ENCODE results near the gene BCAS3. TPM values are rescaled to one million over a fixed set of nuclear protein-coding genes. Genes with fewer than 3 reads are reported as not detected.

The BCAS3 gene
- total RNA-seq, 1 experiment from 2014 or later, result 4.2 TPM

DNA sequence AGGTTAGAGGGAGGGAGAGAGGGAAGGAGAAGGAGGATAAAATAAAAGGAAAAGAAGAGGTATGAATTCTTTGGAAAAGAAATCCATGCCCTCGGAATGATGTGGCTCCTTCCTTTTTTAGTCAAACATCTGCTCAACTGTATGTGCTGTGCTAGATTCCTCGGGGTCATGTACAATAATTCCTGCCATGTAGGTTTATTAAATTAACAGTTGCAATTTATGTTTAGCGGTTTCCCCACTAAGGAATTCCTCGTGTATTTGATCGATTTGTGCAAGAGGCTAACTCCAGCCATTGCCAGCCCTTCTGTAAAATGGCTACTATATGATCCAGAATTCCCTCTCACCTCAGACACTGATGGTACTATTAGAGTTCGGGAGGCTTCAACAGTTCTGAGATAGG lies 639.0 kb downstream of the BCAS3 start:
- no peak for DNase-seq (ENCODE audit: low read depth)

- DNase-seq (ENCODE audit: low read depth), result no peak
Measured at GRCh38 chr17:61317779-61318178, 640.1 kb downstream of the BCAS3 start.

DNA sequence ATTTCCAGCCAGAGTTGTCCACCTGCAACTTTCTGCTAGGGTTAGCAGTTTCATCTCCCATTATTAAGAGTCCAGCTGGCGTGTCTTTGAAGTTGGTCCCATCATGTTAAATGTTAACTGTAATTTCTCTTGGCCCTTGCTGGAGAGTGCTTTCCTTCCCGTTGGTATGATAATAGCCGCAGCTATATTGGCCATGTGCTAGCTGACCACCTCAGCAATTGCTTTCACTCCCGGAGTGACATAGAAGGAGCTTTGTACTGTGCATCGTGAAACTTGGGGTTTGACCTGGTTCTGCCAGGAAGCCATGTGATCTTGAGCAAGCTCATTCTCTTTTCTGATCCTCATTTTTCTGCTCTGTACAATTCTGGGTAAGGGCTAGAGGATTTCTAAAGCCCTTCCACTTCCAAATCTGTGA lies 641.0 kb downstream of the BCAS3 start:
- DNase-seq (ENCODE audit: low read depth), result no peak

DNA sequence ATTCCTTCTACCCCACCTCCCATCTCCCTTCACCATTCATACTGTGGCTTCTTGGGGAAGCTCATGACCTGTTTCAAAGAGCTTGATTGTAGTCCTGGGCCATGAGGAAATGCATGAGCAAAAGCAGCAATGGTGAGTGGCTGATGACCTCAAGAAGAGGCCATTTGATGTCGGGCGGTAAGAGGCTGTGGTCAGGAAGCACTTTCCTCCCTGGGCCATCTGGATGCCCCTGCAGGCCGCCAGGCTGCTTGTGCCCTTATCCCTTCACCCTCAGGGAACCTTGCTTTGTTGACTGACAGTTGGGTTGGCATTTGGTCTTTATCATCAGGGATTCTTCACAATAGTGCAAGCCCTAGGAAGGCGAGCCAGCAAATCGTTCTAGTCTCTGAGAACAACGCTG lies 643.7 kb downstream of the BCAS3 start:
- no peak for DNase-seq (ENCODE audit: low read depth)

- DNase-seq (ENCODE audit: low read depth), result no peak
Measured at GRCh38 chr17:61322325-61323002, 644.8 kb downstream of the BCAS3 start.

DNA sequence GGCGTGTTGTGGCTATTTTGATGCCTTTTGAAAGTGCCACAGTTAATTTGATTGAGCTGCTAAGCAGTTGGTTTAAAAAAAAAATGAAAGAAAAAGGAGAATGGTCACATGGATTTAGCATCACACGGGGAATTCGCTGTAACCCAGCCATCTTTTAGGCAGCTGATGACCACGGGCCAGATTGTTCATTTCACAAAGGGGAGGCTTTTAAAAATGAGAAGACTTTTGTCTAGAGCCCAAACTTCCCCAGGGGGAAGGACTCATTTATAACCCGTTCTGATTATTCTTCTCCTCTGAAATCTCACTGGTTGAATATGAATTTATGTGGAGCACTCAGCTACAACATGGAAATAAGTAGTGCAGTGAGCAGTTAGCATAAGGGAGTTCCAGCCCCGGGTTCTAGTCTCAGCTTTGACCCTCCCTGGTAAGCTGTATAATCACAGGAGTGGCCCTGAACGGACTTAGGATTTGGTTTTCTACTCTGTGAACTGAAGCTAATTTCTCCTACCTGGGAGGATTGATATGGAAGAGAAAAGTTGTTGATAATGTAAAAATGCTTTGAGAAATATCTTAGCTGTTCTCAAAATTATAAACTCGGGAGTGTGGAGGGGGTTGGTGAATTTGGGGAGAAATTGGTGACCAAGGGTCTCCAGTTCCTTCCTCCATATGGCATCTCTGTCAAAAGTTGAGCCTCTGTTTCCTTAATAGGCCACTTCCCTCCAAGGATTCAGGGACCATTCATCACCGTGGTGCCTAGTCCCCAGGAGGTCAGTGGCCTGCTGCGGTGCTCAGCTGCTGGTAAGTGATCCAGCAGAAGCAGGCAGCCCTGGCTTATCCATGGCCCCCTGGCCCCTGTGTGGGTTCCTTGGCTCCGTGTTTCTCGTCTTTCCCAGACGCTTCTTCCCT lies 645.6 kb downstream of the BCAS3 start:
- DNase-seq (ENCODE audit: low read depth), result no peak

DNA sequence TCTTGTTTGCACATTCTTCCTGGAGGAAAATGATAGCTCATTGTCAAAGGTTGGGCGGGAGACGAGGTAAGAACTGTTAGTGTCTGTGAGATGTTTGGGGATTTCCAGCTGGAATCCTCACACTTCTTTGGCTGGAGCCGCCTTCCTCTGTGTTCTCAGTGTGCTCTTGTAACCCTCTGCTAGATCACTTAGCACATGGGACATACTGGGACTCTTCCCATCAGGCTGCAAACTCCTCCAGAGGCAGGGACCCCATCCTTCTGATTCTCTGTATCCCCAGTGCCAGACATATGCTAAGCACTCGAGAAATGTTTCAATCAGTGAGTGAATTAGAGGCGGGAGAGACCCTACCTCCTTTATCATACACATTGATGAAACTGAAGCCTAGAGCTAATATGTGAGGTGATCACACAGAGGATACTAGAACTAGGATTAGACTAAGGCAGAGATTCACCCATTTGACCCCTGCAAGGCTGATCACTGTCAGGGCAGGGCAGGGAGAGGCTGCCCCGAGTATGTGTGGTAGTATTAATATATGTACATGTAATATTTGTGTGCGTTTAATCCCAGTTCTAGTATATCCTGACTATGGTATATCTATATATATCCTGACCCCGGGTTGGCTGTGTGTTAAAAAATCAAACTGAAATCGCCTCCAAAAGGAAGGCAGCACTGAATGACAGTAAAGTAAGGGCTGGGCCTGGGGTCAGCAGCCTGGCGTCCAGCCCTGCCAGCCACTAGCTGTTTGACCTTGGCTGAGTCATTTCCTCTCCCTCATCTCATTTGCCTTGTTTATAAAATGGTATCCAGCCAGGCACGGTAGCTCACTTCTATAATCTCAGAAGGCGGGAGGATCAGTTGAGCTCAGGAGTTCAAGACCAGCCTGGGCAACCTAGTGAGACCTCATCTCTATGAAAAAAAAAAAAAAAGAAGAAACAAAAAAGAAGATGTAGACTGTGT lies 646.5 kb downstream of the BCAS3 start:
- peak; percentile 63 for DNase-seq (ENCODE audit: low read depth)

DNA sequence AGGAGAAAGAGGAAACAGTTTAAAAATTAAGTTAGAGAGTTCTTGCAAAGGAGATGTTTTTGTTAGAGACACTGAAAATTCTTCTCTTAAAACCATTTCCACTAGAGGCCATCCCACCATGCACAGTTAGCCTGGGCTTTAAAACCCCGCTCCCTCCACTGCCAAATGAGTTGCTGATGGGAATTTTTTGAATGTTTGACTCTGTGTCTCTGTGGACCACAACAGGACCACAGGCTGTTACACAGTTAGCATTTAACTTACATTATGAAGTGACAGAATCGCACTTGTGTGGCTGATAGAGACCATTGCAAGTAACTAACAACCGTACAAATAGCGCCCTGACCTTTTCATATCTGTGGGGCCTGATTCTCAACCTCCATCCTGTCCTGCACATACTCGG lies 647.3 kb downstream of the BCAS3 start:
- no peak for DNase-seq (ENCODE audit: low read depth)

DNA sequence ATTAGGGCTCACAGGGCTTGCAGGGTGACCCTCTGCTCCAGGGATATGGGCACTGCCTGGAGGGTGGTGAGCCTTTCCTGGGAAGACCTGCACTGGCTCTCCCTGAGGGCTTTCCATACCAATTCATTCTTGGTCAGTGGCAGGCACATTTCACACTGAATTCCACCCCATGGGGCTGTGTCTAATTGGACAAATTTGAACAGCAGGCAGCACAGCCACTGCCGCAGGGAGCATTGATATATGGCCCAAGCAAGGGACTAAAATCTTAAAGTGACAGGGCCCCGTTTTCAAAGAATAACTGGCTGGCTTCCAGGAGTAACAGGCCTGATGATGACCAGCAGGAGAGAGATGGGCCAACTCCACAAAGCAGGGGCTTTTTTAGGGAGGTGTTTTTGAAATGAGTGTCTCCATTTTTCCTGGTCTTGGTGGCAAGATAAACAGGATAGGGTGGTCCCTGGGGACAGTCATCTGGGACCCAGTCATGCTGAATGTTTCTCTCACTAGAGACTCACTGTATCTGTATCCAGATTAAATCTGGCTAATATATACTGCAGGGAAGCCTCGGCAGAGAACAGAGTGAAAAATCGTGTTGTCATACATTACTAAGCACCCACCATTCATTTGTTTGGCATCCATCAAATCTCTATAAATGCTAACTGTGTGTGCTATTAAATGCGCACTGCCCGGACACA lies 647.9 kb downstream of the BCAS3 start:
- peak; percentile 61 for DNase-seq (ENCODE audit: low read depth)

- no peak for DNase-seq (ENCODE audit: low read depth)
Measured at GRCh38 chr17:61326330-61326729, 648.7 kb downstream of the BCAS3 start.

- DNase-seq (ENCODE audit: low read depth), result no peak
Measured at GRCh38 chr17:61328351-61328750, 650.7 kb downstream of the BCAS3 start.

- DNase-seq (ENCODE audit: low read depth), result no peak
Measured at GRCh38 chr17:61330174-61331150, 652.8 kb downstream of the BCAS3 start.

GRCh38 chr17:61331178-61331577 lies 653.5 kb downstream of the BCAS3 start:
- DNase-seq (ENCODE audit: low read depth), result no peak

DNA sequence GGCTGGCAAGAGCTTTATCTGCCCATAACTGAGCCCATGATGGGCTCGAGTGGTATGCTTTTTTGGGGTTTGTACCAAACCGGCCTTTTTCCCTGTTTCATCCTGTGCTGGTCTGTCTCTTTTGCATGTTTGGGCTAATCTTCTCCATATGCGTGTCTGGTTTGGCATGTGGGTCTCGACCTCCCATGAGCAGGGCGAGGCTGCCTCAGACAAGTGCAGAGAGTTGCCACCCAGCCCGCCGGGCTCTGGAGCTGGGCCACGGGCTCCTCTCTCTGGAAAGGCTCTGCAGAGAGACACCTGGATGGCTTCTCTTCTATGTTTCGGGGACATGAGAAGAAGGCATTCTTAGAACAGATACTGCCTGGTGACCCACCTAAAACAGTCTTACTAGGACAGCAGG lies 654.2 kb downstream of the BCAS3 start:
- DNase-seq (ENCODE audit: low read depth), result no peak

- no peak for DNase-seq (ENCODE audit: low read depth)
Measured at GRCh38 chr17:61333136-61333535, 655.5 kb downstream of the BCAS3 start.

DNA sequence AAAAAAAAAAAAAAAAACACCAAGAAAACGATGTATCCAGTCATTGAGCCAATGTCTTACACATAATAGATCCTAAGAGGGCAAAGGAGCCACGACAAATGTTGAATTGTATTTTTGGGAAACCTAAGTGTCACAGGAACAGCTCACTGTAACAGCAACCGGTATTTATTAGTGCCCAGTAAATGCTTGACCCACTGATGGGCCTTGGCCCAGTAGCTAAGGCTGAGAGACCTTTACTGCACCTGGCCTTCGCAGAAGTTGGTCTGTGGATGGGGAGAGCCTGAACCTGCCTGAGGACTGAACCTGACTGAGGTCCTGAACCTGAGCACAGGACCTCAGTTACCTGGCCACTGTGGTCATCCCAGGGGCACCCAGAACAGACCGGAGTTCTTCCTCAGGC lies 657.0 kb downstream of the BCAS3 start:
- DNase-seq (ENCODE audit: low read depth), result no peak

- peak; percentile 18 for DNase-seq (ENCODE audit: low read depth)
Measured at GRCh38 chr17:61335105-61335844, 657.6 kb downstream of the BCAS3 start.

- peak; percentile 73 for DNase-seq (ENCODE audit: low read depth)
Measured at GRCh38 chr17:61335845-61336655, 658.4 kb downstream of the BCAS3 start.

- peak; percentile 34 for DNase-seq (ENCODE audit: low read depth)
Measured at GRCh38 chr17:61337290-61337689, 659.6 kb downstream of the BCAS3 start.

Data from Daoy (cell line).